ENCODE data around the gene DOCK6. TPM values are rescaled to one million over a fixed set of nuclear protein-coding genes. Genes with fewer than 3 reads are reported as not detected.

The DOCK6 gene, protein sequence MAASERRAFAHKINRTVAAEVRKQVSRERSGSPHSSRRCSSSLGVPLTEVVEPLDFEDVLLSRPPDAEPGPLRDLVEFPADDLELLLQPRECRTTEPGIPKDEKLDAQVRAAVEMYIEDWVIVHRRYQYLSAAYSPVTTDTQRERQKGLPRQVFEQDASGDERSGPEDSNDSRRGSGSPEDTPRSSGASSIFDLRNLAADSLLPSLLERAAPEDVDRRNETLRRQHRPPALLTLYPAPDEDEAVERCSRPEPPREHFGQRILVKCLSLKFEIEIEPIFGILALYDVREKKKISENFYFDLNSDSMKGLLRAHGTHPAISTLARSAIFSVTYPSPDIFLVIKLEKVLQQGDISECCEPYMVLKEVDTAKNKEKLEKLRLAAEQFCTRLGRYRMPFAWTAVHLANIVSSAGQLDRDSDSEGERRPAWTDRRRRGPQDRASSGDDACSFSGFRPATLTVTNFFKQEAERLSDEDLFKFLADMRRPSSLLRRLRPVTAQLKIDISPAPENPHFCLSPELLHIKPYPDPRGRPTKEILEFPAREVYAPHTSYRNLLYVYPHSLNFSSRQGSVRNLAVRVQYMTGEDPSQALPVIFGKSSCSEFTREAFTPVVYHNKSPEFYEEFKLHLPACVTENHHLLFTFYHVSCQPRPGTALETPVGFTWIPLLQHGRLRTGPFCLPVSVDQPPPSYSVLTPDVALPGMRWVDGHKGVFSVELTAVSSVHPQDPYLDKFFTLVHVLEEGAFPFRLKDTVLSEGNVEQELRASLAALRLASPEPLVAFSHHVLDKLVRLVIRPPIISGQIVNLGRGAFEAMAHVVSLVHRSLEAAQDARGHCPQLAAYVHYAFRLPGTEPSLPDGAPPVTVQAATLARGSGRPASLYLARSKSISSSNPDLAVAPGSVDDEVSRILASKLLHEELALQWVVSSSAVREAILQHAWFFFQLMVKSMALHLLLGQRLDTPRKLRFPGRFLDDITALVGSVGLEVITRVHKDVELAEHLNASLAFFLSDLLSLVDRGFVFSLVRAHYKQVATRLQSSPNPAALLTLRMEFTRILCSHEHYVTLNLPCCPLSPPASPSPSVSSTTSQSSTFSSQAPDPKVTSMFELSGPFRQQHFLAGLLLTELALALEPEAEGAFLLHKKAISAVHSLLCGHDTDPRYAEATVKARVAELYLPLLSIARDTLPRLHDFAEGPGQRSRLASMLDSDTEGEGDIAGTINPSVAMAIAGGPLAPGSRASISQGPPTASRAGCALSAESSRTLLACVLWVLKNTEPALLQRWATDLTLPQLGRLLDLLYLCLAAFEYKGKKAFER (N-terminal part only)
- total RNA-seq: 43.2 TPM
- long read RNA-seq, partial matches to known transcripts: 20 of 36 reads
- long read RNA-seq, other reads (novel, unspliced or antisense): 16 of 36 reads

DNA sequence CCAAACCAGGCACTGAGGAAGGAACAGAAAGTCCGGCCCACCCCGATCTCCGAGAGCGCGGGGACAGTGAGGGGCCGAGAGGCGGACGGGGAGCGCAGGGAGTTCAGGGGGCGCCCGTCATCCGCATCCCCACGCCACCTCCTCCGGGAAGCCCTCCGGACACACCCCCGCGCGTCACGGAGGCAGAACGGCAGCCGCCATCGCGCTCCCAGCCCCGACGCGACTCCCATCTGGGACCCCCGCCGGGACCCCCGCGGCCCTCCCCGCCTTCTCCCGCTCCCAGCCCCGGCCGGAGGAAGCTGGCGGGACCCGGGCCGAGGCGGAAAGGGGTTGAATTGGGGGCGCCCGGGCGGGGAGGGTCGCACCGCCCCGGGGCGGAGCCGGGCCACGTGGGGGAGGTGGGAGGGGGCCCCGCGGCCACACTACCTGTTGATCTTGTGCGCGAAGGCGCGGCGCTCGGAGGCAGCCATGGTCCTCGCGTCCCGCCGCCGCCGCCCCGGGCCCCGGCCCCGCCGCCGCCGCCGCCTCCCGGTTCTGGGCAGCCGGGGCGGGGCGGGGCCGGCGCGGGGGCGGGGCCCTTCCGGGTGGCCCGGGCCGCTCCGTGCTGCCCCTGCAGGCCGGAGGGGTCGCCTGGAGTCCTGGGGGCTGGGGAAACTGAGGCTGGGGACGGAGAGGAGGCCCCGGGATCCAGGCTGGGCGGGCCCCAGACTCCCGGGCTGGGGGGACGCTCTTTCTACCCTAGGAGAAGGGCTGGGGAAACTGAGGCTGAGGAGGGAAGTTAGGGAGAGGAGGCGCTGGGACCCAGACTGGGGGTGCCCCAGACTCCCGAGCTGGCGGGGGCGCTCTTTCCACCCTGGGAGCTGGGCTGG lies at the start of gene DOCK6:
DOCK6 (minus strand) TSS at position 554 of the 869 bp plus-strand sequence; CDS start at position 470, 84 bp downstream.
- Histone ChIP-seq H3K9me3 (replicated peaks) (no peaks in the 10 kb centered on the region), H3K4me3 (peak within 1 kb of the TSS; percentile 90), H3K4me1 (peaks cover 47% of the 10 kb centered on the region), H3K27ac (replicated peaks) (peak within 1 kb of the TSS; percentile 96), H3K27me3 (ENCODE audit: low read depth) (no peaks in the 10 kb centered on the region), H3K36me3 (no peaks in the 10 kb centered on the region)
- DNase-seq: peak; percentile 49
- intact Hi-C loops (cut with micrococcal nuclease): no loop called here
- TF ChIP-seq, protein P1, sequence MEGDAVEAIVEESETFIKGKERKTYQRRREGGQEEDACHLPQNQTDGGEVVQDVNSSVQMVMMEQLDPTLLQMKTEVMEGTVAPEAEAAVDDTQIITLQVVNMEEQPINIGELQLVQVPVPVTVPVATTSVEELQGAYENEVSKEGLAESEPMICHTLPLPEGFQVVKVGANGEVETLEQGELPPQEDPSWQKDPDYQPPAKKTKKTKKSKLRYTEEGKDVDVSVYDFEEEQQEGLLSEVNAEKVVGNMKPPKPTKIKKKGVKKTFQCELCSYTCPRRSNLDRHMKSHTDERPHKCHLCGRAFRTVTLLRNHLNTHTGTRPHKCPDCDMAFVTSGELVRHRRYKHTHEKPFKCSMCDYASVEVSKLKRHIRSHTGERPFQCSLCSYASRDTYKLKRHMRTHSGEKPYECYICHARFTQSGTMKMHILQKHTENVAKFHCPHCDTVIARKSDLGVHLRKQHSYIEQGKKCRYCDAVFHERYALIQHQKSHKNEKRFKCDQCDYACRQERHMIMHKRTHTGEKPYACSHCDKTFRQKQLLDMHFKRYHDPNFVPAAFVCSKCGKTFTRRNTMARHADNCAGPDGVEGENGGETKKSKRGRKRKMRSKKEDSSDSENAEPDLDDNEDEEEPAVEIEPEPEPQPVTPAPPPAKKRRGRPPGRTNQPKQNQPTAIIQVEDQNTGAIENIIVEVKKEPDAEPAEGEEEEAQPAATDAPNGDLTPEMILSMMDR (IDR thresholded peaks at IDR 0.05; ENCODE audit: borderline replicate concordance): peak; percentile 60

DNA sequence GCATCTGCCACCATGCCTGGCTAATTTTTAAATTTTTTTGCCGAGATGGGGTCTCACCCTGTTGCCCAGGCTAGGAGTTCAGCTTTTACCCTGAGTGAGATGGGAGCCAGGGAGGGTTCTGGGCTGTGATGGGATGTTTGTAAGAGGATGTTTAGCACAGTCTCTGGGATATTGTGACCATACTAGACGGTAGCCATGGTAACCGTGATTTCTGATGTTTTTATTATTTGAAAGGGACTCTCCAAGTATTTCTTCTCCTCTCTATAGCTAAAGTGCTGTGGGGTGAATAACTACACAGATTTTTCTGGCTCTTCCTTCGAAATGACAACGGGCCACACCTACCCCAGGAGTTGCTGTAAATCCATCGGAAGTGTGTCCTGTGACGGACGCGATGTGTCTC lies 44.0 kb upstream of the DOCK6 start:
- intact Hi-C loops (cut with micrococcal nuclease): no loop called here
- H3K4me1 ChIP-seq: no peaks in the 10 kb centered on the region
- H3K9me3 ChIP-seq (replicated peaks): no peaks in the 10 kb centered on the region

DNA sequence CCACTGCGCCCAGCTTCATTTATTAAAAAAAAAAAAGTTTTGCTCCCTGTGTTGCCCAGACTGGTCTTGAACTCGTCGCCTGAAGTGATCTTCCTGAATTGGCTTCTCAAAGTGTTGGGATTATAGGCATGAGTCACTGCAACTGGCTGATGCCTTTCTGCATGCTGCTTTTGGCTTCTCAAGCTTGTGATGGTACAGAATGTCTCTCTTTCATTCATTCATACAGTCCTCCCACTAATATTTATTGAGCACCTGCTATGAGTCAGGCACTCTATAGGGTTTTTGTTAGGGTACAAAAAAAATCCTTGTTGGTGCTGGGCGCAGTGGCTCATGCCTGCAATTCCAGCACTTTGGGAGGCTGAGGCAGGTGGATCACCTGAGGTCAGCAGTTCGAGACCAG lies 42.6 kb upstream of the DOCK6 start:
- intact Hi-C loops (cut with micrococcal nuclease): no loop called here
- H3K4me3 ChIP-seq: no peak overlapping the region
- peaks cover 10% of the 10 kb centered on the region for H3K27me3 ChIP-seq (ENCODE audit: low read depth)
- H3K9me3 ChIP-seq (replicated peaks): no peaks in the 10 kb centered on the region
- DNase-seq: no peak
- H3K4me1 ChIP-seq: no peaks in the 10 kb centered on the region
- no peak overlapping the region for H3K27ac ChIP-seq (replicated peaks)
- TF ChIP-seq, protein P1 (IDR thresholded peaks at IDR 0.05; ENCODE audit: borderline replicate concordance): no peak
- no peaks in the 10 kb centered on the region for H3K36me3 ChIP-seq

More for the DNA sequence above, 44.0 kb upstream of the DOCK6 start:
- Histone ChIP-seq H3K27ac (replicated peaks) (no peak overlapping the region), H3K4me3 (no peak overlapping the region), H3K36me3 (no peaks in the 10 kb centered on the region), H3K27me3 (ENCODE audit: low read depth) (peaks cover 10% of the 10 kb centered on the region)
- no peak for DNase-seq
- TF ChIP-seq, protein P1 (IDR thresholded peaks at IDR 0.05; ENCODE audit: borderline replicate concordance): no peak

DNA sequence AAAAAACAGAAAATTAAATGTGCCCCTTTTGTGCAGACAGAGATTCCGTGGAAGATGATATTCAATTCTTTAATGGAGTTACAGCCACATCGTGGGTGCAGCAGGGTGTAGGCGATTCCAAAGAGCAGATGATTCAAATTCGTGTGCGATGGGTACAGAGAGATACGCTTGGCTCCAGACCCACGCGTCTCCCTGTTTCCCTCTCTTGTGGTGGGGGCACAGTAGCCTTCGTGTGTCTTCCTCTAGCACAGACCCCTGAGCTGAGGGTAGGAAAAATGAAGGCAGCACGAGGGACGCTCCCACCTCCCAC lies 38.4 kb upstream of the DOCK6 start:
- no peaks in the 10 kb centered on the region for H3K9me3 ChIP-seq (replicated peaks)
- intact Hi-C loops (cut with micrococcal nuclease): no loop called here

More for the DNA sequence above, 38.4 kb upstream of the DOCK6 start:
- TF ChIP-seq, protein P1 (IDR thresholded peaks at IDR 0.05; ENCODE audit: borderline replicate concordance): no peak
- H3K36me3 ChIP-seq: no peaks in the 10 kb centered on the region
- H3K27ac ChIP-seq (replicated peaks): no peak overlapping the region
- no peak for DNase-seq
- H3K27me3 ChIP-seq (ENCODE audit: low read depth): no peaks in the 10 kb centered on the region
- no peak overlapping the region for H3K4me3 ChIP-seq
- peaks cover 4% of the 10 kb centered on the region for H3K4me1 ChIP-seq

All from left ventricle myocardium inferior (tissue), 1 donor.